Stomach (tissue), 4 donors: ENCODE data around the gene RECQL5.

ENCODE experiments used
- CTCF ChIP-seq, 7 experiments: fragments of 450-650 bp in 4 of 7; fragments of 200-600 bp in 3 of 7; sonication (generic) in 3 of 7; IDR thresholded peaks; one replicate each; pipeline ENCODE4 v1.5.1; 2016 to 2019; ENCODE audit warnings: antibody characterized with exemption in 7 of 7, control low read depth in 2 of 7, mild to moderate bottlenecking in 1 of 7
- EP300 ChIP-seq: sonication (generic); formaldehyde crosslinking; IDR thresholded peaks from one replicate; pipeline ENCODE4 v1.6.1; 2017; ENCODE audit warnings: antibody characterized with exemption
- POLR2AphosphoS5 ChIP-seq, 3 donors: sonication (generic); formaldehyde crosslinking; IDR thresholded peaks; one replicate each; pipeline ENCODE4 v1.6.1; 2016; ENCODE audit warnings: antibody characterized with exemption in 3 of 3

- TF ChIP-seq POLR2AphosphoS5 (IDR thresholded peaks at IDR 0.05) (no peak), CTCF (IDR thresholded peaks at IDR 0.05) (no peak), EP300 (no peak)
Observed at GRCh38 chr17:75594499-75595283, 72.3 kb downstream of the RECQL5 start.
